ENCODE measurements around the gene GARNL3. TPM values are rescaled to one million over a fixed set of nuclear protein-coding genes. Genes with fewer than 3 reads are reported as not detected.

GARNL3 gene
- total RNA-seq, 1 donor: 5.8 TPM

DNA sequence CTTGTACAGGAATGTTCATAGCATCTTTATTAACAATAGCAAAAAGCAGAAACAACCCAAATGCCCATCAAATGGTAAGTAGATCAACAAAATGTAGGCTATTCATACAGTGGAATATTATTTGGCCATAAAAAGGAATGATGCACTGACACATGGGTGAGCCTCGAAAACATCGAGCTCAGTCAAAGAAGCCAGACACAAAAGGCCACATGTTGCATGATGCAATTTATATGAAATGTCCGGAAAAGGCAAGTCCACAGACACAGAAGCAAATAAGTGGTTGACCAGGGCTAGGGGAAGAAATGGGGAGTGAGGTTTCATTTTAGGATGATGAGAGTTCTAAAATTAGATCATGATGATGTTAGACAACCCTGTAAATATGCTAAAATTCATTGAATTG is 115.9 kb downstream of the GARNL3 start:
- TF ChIP-seq, protein P1, sequence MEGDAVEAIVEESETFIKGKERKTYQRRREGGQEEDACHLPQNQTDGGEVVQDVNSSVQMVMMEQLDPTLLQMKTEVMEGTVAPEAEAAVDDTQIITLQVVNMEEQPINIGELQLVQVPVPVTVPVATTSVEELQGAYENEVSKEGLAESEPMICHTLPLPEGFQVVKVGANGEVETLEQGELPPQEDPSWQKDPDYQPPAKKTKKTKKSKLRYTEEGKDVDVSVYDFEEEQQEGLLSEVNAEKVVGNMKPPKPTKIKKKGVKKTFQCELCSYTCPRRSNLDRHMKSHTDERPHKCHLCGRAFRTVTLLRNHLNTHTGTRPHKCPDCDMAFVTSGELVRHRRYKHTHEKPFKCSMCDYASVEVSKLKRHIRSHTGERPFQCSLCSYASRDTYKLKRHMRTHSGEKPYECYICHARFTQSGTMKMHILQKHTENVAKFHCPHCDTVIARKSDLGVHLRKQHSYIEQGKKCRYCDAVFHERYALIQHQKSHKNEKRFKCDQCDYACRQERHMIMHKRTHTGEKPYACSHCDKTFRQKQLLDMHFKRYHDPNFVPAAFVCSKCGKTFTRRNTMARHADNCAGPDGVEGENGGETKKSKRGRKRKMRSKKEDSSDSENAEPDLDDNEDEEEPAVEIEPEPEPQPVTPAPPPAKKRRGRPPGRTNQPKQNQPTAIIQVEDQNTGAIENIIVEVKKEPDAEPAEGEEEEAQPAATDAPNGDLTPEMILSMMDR (IDR thresholded peaks at IDR 0.05; ENCODE audit: extremely low read depth, low read depth, low read length): no peak
- Histone ChIP-seq H3K79me2 (ENCODE audit: insufficient read depth, low read length) (no peaks in the 10 kb centered on the region), H3K36me3 (ENCODE audit: insufficient read depth, low read length) (no peaks in the 10 kb centered on the region), H3K4me3 (ENCODE audit: insufficient read depth, low read length) (no peak overlapping the region), H3K27me3 (ENCODE audit: insufficient read depth, low read length) (peaks cover 41% of the 10 kb centered on the region), H3K9me3 (ENCODE audit: low read depth, low read length) (no peaks in the 10 kb centered on the region), H3K4me2 (ENCODE audit: insufficient read depth, low read length) (no peak overlapping the region), H4K20me1 (ENCODE audit: insufficient read depth, low read length) (no peaks in the 10 kb centered on the region), H3K4me1 (ENCODE audit: insufficient read depth, low read length) (no peaks in the 10 kb centered on the region), H2AFZ (ENCODE audit: low read length) (no peak overlapping the region), H3K27ac (ENCODE audit: low read depth, low read length) (no peak overlapping the region)
- DNase-seq (ENCODE audit: insufficient read length, low spot score, missing footprints): no peak

DNA sequence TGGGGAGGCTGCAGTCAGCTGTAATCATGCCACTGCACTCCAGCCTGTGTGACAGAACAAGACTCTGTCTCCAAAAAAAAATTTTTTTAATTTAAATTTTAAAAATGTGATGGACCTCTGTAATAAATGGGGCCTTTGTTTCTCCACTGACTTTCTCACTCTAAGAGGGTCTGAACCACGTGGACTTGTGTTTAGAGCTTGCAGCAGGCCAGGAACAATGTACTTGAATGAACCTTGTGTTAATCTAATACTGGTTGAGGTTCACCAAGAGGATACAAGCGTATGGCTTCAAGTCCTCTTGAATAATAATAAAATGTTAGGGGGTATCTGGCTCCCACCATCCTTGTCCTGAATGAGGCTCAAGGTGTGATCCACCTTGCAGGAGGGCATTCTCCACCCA is 118.0 kb downstream of the GARNL3 start:
- TF ChIP-seq, protein P1 (IDR thresholded peaks at IDR 0.05; ENCODE audit: extremely low read depth, low read depth, low read length): no peak
- peaks cover 59% of the 10 kb centered on the region for H3K27me3 ChIP-seq (ENCODE audit: insufficient read depth, low read length)

DNA sequence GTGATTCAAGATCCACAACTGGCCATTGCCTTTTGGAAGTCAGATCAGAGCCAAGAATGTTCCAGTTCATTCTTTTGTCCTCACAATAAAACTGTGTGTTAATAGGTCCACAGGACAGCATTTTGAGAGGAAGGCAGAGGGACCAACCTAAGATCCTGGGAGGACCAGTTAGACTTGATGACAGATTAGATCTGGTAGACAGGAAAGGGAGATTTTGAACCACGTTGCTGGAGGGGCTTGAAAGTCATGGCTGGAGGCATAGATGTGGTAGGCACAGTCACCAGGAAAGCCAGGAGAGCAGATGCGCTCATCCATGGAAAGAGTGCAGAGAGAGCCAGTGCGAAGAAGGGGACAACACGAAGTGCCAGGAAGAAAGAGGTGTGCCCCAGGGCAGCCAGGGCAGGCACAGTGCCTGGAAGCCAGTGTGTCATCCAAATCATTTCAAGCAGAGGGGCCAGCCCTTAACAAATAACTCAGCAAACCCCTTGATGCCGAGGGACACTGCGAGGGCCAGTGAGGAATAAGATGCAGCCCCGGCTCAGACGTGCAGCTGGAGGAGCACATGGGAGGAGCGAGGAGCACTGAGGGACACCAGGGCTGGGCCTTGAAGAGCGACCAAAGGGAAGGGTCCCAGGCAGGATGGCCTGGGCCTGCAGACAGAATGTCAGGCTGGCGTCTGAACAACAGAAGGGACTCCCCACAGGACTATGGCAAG is 119.6 kb downstream of the GARNL3 start:
- TF ChIP-seq, protein P1 (IDR thresholded peaks at IDR 0.05; ENCODE audit: extremely low read depth, low read depth, low read length): no peak
- H3K4me2 ChIP-seq (ENCODE audit: insufficient read depth, low read length): no peak overlapping the region
- no peaks in the 10 kb centered on the region for H4K20me1 ChIP-seq (ENCODE audit: insufficient read depth, low read length)
- H3K36me3 ChIP-seq (ENCODE audit: insufficient read depth, low read length): no peaks in the 10 kb centered on the region
- DNase-seq (ENCODE audit: insufficient read length, low spot score, missing footprints): peak; percentile 75
- H3K27ac ChIP-seq (ENCODE audit: low read depth, low read length): no peak overlapping the region
- no peaks in the 10 kb centered on the region for H3K79me2 ChIP-seq (ENCODE audit: insufficient read depth, low read length)
- H3K4me1 ChIP-seq (ENCODE audit: insufficient read depth, low read length): peaks cover 8% of the 10 kb centered on the region
- H3K4me3 ChIP-seq (ENCODE audit: insufficient read depth, low read length): no peak overlapping the region
- H3K27me3 ChIP-seq (ENCODE audit: insufficient read depth, low read length): peaks cover 59% of the 10 kb centered on the region
- H2AFZ ChIP-seq (ENCODE audit: low read length): no peak overlapping the region
- H3K9me3 ChIP-seq (ENCODE audit: low read depth, low read length): no peaks in the 10 kb centered on the region

More for the DNA sequence above, 118.0 kb downstream of the GARNL3 start:
- no peaks in the 10 kb centered on the region for H3K9me3 ChIP-seq (ENCODE audit: low read depth, low read length)
- no peaks in the 10 kb centered on the region for H3K36me3 ChIP-seq (ENCODE audit: insufficient read depth, low read length)
- H3K27ac ChIP-seq (ENCODE audit: low read depth, low read length): no peak overlapping the region
- H3K4me3 ChIP-seq (ENCODE audit: insufficient read depth, low read length): no peak overlapping the region
- H2AFZ ChIP-seq (ENCODE audit: low read length): no peak overlapping the region
- H4K20me1 ChIP-seq (ENCODE audit: insufficient read depth, low read length): no peaks in the 10 kb centered on the region
- no peak overlapping the region for H3K4me2 ChIP-seq (ENCODE audit: insufficient read depth, low read length)
- H3K4me1 ChIP-seq (ENCODE audit: insufficient read depth, low read length): no peaks in the 10 kb centered on the region
- H3K79me2 ChIP-seq (ENCODE audit: insufficient read depth, low read length): no peaks in the 10 kb centered on the region
- DNase-seq (ENCODE audit: insufficient read length, low spot score, missing footprints): no peak

DNA sequence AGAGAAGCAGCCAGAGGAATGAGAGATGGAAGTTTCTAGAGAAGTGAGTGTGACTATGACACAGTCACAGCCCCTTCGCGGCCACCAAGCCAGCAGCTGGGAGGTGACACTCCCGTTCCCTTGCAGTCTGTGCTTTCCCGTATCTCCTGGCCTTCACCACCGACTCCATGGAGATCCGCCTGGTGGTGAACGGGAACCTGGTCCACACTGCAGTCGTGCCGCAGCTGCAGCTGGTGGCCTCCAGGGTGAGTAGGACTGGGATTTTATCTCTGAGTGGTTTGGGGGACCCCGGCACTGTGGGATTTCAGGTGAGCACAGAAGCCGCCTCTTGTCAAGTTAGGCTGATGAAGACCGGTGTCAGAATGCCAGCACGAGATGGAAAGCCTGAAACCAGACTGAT is 120.3 kb downstream of the GARNL3 start:
- H3K4me1 ChIP-seq (ENCODE audit: insufficient read depth, low read length): peaks cover 11% of the 10 kb centered on the region
- no peaks in the 10 kb centered on the region for H3K79me2 ChIP-seq (ENCODE audit: insufficient read depth, low read length)
- H3K27me3 ChIP-seq (ENCODE audit: insufficient read depth, low read length): peaks cover 59% of the 10 kb centered on the region
- H3K4me3 ChIP-seq (ENCODE audit: insufficient read depth, low read length): no peak overlapping the region
- TF ChIP-seq, protein P1 (IDR thresholded peaks at IDR 0.05; ENCODE audit: extremely low read depth, low read depth, low read length): no peak
- DNase-seq (ENCODE audit: insufficient read length, low spot score, missing footprints): peak; percentile 39
- H3K4me2 ChIP-seq (ENCODE audit: insufficient read depth, low read length): no peak overlapping the region
- no peaks in the 10 kb centered on the region for H3K36me3 ChIP-seq (ENCODE audit: insufficient read depth, low read length)
- H3K9me3 ChIP-seq (ENCODE audit: low read depth, low read length): no peaks in the 10 kb centered on the region
- H2AFZ ChIP-seq (ENCODE audit: low read length): no peak overlapping the region
- no peaks in the 10 kb centered on the region for H4K20me1 ChIP-seq (ENCODE audit: insufficient read depth, low read length)
- no peak overlapping the region for H3K27ac ChIP-seq (ENCODE audit: low read depth, low read length)

All from osteoblast (primary cell).